Stimulated activated CD4-positive, alpha-beta T cell treated with anti-CD3 and anti-CD28 coated beads, Interleukin-12 subunit alpha, Interleukin-12 subunit beta, amount 100 ng/mL, for 24 hours (primary cell): ENCODE results near the gene SYNCRIP.
"Not testable (repeated sequence)": the region's sequence is repeated elsewhere in the genome, so short reads cannot be mapped to it uniquely, and the experiment has no call there.

Experiments
- DNase-seq, 2 experiments: peaks; one replicate each; pipeline ENCODE4 v3.0.0-alpha.2; 2020; ENCODE audit warnings: low read depth in 2 of 2

The SYNCRIP gene

DNA sequence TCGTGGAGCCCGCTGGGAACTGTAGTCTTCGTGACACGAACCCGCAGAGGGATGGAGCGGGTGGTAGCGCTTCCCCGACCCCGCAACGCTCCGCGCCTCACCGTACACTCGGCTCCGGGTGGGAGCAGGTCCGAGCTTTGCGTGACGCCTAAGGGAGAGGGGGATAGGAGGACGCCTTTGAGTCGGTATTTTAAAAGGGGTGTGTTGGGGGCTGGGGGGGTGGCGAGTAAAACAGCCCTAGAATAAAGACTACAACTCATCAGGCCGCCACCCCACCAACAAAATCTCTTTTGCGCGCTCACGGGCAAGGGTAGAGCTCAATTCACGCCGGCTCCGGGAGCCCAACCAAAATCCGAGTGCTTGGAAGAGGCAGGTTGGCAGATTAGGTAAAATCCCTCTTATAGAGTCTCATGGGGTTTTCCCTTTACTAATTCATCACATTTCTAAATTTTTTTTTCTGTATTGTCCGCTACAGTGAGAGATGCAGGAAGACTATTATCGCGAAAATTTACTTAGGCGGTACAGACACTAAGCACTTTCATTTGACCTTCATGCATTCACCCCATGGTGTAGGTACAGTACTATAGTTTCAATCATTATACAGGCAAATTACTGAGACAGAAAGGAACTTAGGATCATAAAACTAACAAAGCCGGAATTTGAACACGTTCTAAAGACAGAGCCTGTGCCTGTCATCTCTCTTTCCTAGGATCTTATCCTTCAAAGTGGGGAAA is 48.3 kb downstream of the SYNCRIP start:
- DNase-seq = peak in 1 of 2 experiments; percentile 35

DNA sequence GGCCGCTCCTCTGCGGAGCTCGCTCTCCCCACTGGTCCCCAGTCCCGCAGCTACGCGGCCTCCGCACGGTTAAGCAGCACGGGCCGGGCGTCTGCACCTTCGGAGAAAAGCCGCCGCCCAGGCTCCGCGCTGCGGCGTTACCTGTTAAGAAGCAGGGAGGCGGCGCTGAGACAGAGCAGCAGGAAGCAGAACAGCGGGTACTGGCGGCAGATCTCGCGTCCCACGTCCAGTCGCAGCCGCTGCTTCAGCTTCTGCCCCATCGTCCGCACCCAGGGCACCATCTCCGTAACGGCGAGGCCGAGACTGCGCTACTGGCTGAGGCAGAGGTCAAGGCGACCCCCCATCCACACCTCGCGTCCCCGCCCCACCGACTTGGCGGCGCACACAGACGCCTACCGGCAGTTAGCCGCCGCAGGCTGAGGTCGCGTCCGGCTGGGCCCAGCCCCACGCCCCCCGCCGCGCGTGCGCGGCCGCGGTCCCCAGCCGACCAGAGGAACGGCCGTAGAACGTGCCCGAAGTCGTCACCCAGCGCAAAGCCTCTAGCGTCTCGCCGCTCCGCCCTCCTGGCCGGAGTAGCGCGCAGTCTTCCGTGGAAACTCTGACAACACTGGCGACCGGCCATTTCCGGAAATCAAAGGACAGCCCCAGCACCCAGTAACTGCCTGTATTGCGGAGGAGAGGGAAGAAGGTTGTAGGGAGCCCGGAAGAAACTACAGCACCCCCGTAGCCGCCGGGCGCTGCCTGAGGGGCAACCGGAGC is 49.1 kb downstream of the SYNCRIP start, which contains the start of gene SNX14:
SNX14 (minus strand) TSS at position 421 of the 759 bp plus-strand sequence; CDS start at position 281, 140 bp downstream.
- peak; percentile 59 to 69 for DNase-seq

DNA sequence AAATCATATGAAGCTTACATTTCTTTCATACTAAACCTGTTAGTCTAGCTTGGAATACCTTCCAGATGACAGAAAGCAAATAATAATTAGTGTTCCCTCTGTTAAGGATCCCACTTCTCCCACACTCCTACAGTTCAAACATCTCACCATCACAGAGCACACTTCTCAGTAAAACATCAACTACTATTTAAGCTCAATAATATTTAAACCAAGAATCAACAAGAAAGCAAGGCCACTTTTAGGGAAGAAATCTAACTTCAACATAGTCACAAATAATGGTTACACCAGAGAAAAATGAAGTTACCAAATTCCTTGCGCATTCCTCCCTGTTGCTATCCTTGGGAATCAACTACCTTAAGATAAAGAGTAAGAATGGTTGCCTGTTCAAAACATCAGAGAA is 50.7 kb downstream of the SYNCRIP start:
- DNase-seq = no peak

DNA sequence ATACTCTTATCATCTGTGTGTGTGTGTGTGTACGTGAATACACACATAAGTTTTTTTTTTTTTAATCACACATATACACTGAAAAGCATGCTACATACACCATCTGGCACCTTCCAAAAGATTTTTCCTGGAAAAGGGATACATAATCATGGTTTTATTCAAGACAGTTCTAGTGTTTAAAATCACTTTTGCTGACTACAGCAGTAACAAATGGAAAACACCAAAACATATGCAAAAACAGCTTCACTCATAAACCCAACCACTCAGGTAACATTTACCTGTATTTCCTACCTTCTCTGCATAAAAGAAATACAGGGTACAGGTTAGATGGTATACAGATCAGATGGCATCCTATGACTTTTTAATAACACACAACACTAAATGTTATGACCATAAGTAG is 51.5 kb downstream of the SYNCRIP start:
- no peak for DNase-seq

DNA sequence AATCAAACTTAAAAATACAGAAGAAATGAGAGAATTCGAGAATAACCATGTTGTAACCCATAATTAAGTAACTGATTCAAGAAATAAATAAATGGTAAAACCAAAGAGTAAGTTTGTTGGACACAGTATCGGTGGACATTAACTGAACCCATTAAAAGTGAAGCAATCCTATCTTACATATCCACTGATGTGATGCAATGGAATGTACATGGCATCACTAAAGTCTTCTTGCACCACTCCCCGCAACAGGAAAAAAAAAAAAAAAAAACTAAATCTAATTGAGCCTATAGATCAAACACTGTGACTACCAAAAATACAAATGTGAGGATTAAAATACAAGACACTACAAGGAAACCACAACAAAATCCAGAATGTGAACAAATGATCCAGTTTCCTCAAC is 56.9 kb downstream of the SYNCRIP start:
- DNase-seq = no peak

DNA sequence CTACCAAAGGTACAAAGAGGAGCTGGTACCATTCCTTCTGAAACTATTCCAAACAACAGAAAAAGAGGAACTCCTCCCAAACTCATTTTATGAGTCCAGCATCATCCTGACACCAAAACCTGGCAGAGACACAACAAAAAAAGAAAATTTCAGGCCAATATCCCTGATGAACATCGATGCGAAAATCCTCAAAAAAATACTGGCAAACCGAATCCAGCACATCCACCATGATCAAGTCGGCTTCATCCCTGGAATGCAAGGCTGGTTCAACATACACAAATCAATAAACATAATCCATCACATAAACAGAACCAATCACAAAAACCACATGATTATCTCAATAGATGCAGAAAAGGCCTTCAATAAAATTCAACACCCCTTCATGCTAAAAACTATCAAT is 59.9 kb downstream of the SYNCRIP start:
- DNase-seq = not testable (repeated sequence)

DNA sequence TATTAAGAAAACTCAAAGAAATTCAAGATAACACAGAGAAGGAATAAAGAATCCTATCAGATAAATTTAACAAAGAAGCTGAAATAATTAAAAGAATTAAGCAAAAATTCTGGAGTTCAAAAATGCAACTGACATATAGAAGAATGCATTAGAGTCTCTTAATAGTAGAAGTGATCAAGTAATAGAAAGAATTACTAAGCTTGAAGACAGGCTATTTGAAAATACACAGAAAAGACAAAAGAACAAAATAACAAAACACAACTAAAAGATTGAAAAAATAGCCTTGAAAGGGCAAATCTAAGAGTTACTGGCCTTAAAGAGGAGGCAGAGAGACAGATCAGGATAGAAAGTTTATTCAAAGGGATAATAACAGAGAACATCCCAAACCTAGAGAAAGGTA is 61.1 kb downstream of the SYNCRIP start:
- DNase-seq = no peak

DNA sequence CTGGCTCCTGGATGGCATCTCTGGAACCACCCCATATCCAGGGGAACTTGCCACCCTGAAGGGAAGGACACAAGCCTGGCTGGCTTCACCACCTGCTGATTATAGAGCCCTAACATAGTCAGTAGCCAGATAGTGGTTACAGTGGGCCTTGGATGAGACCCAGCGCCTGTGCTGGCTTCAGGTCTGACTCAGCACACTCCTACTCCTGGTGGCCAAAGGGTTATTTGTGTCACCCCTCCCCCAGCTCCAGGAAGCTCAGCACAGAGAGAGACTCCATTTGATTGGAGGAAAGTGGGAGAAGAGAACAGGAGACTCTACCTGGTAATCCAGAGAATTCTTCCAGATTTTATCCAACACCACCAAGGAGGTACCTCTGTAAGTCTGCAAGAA is 61.8 kb downstream of the SYNCRIP start:
- DNase-seq = no peak

DNA sequence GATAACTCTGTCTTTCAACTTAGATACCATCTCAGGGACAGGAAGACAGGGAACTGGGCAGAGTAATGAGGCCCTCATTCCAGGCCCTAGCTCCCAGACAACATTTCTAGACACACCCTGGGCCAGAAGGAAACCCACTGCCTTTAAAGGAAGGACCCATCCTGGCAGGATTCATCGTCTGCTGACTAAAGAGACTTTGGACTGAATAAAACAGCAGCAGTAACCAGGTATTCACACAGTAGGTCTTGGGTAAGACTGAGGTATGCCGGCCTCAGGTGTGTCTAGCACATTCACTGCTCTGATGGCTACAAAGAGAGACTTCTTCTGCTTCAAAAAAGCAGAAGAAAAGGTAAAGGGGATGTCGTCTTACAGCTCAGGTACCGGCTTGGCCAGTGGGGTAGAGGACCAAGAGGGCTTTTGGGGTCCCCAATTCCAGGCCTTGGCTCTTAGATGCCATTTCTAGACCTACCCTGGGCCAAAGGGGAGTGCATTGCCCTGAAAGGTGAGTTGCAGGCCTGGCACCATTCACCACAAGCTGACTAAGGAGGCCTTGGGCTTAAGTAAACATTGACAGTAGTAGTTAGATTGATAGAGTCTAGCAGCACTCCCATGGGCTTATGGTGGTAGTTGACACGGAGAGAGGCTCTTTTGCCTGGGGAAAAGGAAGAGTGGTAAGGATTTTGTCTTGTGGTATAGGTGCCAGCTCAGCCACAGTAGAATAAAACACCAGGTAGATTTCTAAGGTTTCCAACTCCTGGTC is 62.4 kb downstream of the SYNCRIP start:
- DNase-seq = no peak

DNA sequence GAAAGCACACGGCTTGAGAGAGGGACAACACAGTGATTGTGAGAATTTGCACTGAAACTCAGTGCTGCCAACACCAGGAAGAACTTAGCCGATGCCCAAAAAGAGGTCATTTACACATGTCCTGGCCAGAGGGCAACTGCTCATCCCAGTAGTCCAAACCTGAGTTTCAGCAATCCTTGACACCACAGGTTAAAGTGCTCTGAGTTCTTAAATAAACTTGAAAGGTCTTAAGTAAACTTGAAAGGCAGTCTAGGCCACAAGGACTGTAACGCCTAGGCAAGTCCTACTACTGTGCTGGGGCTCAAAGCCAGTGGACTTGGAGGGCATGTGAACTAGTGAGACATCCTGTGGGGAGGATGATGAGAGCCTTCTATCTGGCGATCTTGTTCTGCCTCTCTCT is 63.1 kb downstream of the SYNCRIP start:
- no peak for DNase-seq

DNA sequence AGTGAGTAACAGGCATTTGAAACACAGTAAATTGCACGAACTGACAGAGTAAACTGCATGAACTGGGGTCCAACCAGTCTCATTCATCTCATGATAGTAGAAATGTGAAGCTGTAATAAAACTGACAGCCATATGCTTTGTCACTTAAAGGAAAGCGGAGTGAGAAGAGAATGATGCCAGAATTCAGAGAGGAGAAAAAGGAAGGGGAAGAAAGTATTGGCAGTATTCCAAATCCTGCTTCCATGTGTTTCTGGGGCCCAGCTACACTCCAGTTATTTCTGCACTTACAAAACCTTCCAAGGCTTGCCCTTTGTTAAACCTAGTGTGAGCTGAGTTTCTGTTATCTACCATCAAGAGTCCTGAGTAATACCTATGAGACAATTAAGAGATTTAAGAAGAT is 66.2 kb downstream of the SYNCRIP start:
- DNase-seq = no peak

DNA sequence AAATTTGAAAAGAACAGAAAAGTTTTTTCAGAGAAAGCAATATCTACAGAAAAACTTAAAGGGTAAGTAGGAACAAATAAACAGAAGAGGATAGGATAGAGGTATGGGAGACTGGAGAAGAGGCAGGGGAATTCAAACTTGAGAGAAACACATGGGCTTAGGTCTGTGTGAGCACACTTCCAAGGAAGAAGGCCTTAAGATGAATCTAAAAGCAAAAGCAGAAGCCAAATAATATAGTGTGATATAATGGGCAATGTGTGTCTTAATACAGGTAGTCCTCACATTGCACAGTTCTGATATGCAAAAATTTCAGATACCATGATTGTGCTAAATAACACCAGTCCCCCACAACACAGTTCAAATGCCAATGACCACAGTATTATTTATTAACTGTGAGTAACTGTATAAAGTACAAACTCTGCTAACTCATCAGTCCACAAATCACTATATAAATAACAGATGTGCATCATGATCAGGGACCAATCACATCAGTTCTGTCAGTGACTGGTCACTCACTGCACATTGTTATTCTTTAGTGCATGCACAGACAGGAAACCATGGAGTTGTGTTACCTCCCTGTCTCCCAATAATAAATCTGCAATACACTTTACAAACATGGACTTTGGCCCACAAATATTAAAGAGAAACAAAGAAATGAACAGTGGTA is 67.6 kb downstream of the SYNCRIP start:
- DNase-seq = no peak

DNA sequence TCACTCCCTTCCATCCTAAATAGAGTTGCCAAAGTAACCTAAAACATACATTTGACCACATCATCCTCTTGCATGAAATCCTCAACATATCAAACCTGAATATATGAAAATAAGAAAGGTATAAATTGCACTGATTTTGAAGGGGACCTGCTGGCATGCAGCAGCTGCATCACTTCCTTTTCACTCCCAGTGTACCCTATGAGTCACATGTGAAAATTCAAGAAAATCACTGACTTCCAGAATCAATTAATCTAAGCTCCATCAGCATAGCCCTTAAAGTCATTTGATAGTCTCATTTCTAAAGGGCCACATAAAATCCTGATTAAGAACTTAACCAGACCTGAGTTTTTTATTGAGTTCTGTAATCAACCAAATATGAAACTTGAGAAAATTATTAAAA is 73.4 kb downstream of the SYNCRIP start:
- no peak for DNase-seq

DNA sequence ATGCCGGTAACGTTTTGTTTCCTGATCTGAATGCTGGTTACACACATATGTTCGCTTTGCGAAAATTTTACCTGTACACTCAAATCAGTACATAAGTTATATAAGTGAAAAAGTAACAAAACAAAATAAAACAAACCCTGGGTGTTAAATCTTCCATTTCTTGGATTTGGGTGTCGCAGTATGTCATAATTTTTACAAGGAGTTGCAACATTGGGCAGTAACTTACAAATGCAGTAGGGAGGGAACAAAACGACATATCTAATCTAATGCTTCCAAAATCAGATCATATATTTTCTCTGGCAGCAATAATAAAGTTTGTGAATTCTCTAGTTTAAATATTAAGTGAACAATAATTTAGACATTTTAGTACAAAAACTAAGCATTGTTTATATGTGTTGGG is 74.3 kb downstream of the SYNCRIP start:
- DNase-seq = no peak

DNA sequence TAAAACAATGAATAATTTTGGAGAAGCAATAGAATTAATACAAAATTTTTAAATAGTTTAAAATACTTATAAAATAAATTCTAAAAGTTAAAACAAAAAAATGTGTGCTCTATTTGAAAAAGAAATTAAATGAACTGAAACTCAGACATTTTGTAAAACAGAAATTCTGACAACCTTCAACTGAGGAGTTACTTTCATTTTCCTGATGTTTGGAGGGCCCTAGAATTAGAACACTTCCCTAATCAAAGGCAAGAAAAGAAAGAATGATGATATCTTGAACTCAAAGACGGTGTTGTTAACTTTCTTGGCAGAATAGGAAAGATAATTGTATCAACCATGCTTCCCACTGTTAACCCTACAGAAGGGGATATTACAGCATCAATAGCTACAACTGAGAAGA is 77.0 kb downstream of the SYNCRIP start:
- no peak for DNase-seq

DNA sequence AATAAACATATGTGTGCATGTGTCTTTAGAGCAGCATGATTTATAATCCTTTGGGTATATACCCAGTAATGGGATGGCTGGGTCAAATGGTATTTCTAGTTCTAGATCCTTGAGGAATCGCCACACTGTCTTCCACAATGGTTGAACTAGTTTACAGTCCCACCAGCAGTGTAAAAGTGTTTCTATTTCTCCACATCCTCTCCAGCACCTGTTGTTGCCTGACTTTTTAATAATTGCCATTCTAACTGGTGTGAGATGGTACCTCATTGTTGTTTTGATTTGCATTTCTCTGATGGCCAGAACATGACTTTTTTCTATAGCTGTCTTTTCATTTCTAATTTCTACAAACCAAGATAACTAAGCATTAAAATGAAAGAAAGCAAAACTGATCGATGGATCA is 78.5 kb downstream of the SYNCRIP start:
- not testable (repeated sequence) for DNase-seq
